Ovary (tissue), 9 donors: ENCODE measurements around the gene NEURL2. TPM values are rescaled to one million over a fixed set of nuclear protein-coding genes. Genes with fewer than 3 reads are reported as not detected.
A peak's percentile ranks its signal among the peaks of the same experiment; 100 is the strongest.

Source experiments
- DNase-seq, 5 donors: peaks; one replicate each; pipeline ENCODE4 v3.0.0-alpha.2; 2019 to 2020
- H3K27ac ChIP-seq, 2 donors: fragments of 200-600 bp; one replicate each; pipeline versions ENCODE4 v1.5.1 to v1.8.0; 2019 to 2022
- H3K27me3 ChIP-seq: fragments of 200-600 bp; one replicate; pipeline ENCODE4 v1.8.0; 2022
- H3K36me3 ChIP-seq: fragments of 200-600 bp; sonication (generic); one replicate; pipeline ENCODE4 v1.5.1; 2019
- H3K4me1 ChIP-seq: one replicate; pipeline ENCODE4 v1.8.1; 2013; ENCODE audit warnings: mild to moderate bottlenecking, moderate library complexity; ENCODE audit not compliant: insufficient read depth
- H3K4me3 ChIP-seq: fragments of 200-600 bp; sonication (generic); one replicate; pipeline ENCODE4 v1.5.1; 2017
- H3K9me3 ChIP-seq, 2 donors: fragments of 200-600 bp in 1 of 2; sonication (generic) in 1 of 2; one replicate each; pipeline versions ENCODE4 v1.5.1 to v1.8.1; 2013 to 2019; ENCODE audit warnings: mild to moderate bottlenecking in 1 of 2, moderate library complexity in 1 of 2
- EP300 ChIP-seq: sonication (generic); formaldehyde crosslinking; IDR thresholded peaks from one replicate; pipeline ENCODE4 v1.6.1; 2017; ENCODE audit warnings: antibody characterized with exemption
- POLR2A ChIP-seq: fragments of 450-650 bp; IDR thresholded peaks from one replicate; pipeline ENCODE4 v1.6.1; 2017; ENCODE audit warnings: antibody characterized with exemption, mild to moderate bottlenecking, moderate library complexity
- WGBS, 3 donors: extraction: QIAGEN DNeasy Blood & Tissue Kit in 1 of 3; methylation state at CpG; one replicate each; pipeline versions ENCODE4 v1.1.5 to v1.1.7; 2013 to 2017; 5-methylcytosine and 5-hydroxymethylcytosine counted together
- intact Hi-C, 4 donors: fragments of 100-400 bp; cut with DNase I; formaldehyde crosslinking; loops; one replicate each; pipeline versions ENCODE4 v1.11.0 to v1.15.1; 2022 to 2023
- polyA plus RNA-seq, 2 donors: library from polyadenylated mRNA; stranded (reverse); fragments of 200-250 nt in 1 of 2; fragments of 350-450 nt in 1 of 2; fragmentation: Illumina TruSeq in 1 of 2; extraction: RNeasy Lipid Tissue Mini Kit (QIAGEN cat#74804) in 1 of 2; gene quantifications; one replicate each; pipeline ENCODE4 v1.2.3, GENCODE V29; 2013 to 2014
- total RNA-seq, 7 donors: library from RNA; depleted of rRNA in 2 of 7; stranded (reverse); fragments of >200 nt in 2 of 7; fragmentation: NEBNext Ultra II Directional in 3 of 7; extraction: Animal tissue kit (Norgen Biotek cat#: 25700) in 3 of 7; gene quantifications; one replicate each; pipeline versions ENCODE4 v1.1.0 to v1.2.4, GENCODE V29; 2016 to 2023
- TF ChIP-seq, protein P1 (sequence below), 3 donors: fragments of 450-650 bp in 2 of 3; fragments of 200-600 bp in 1 of 3; IDR thresholded peaks; one replicate each; pipeline versions ENCODE4 v1.5.1 to v1.8.0; 2016 to 2022; ENCODE audit warnings: antibody characterized with exemption in 3 of 3, mild to moderate bottlenecking in 1 of 3
- donor health status: DM: no; HTN: no; CAD: no; lungs with moderate emphysema.
- donor health status: DM: no; HTN: no; CAD: no.
- donor health status: Bipolar disorder and iron deficiency.
- donor health status: DM: yes; HTN: yes; CAD: no.
- donor health status: DM: no; HTN: no; CAD: no.
- donor health status: DM: yes; HTN: yes; CAD: no.

NEURL2 gene
- total and polyA plus RNA-seq, 9 donors, result 1.5 to 28.7 (median 12.3) TPM

DNA sequence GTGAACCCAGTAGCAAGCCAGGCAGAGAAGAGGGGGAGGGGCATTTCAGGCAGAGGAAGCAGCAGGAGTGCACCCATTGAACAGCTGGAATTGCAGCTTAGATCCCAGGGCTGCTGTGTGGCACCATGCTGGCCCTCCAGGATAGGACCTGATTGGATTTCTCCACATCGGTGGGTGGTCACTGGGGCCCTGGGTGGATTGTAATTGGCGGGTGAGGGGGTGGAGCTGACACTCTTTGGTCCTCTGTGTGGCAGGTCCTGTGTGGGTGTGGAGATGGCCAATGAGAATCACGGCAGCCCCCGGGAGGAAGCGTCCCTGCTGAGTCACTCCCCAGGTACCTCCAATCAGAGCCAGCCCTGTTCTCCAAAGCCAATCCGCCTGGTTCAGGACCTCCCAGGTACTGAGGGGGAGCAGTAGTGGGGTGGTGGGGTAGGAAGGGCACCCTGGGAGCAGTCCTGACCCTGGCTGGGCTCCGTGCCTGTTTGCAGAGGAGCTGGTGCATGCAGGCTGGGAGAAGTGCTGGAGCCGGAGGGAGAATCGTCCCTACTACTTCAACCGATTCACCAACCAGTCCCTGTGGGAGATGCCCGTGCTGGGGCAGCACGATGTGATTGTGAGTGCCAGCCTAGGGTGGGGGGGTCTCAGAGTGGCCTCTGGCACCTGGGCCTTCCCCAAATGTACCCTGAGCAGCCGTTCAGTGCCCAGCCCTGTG lies 47.9 kb upstream of the NEURL2 start:
- Histone ChIP-seq H3K36me3 (no peaks in the 10 kb centered on the region), H3K9me3 (no peaks in the 10 kb centered on the region), H3K27ac (no peak overlapping the region), H3K4me1 (no peaks in the 10 kb centered on the region), H3K4me3 (no peak overlapping the region), H3K27me3 (no peaks in the 10 kb centered on the region)
- DNase-seq, result peak in 1 of 5 donors; percentile 35
- TF ChIP-seq, protein P1, sequence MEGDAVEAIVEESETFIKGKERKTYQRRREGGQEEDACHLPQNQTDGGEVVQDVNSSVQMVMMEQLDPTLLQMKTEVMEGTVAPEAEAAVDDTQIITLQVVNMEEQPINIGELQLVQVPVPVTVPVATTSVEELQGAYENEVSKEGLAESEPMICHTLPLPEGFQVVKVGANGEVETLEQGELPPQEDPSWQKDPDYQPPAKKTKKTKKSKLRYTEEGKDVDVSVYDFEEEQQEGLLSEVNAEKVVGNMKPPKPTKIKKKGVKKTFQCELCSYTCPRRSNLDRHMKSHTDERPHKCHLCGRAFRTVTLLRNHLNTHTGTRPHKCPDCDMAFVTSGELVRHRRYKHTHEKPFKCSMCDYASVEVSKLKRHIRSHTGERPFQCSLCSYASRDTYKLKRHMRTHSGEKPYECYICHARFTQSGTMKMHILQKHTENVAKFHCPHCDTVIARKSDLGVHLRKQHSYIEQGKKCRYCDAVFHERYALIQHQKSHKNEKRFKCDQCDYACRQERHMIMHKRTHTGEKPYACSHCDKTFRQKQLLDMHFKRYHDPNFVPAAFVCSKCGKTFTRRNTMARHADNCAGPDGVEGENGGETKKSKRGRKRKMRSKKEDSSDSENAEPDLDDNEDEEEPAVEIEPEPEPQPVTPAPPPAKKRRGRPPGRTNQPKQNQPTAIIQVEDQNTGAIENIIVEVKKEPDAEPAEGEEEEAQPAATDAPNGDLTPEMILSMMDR (IDR thresholded peaks at IDR 0.05), result no peak
- no peak for TF ChIP-seq POLR2A
- no peak for TF ChIP-seq EP300
- WGBS, 3 donors, result 84 to 86% (median 84%) methylated on average over 13 of the region's 13 CpGs
- intact Hi-C loops, result no loop called here

DNA sequence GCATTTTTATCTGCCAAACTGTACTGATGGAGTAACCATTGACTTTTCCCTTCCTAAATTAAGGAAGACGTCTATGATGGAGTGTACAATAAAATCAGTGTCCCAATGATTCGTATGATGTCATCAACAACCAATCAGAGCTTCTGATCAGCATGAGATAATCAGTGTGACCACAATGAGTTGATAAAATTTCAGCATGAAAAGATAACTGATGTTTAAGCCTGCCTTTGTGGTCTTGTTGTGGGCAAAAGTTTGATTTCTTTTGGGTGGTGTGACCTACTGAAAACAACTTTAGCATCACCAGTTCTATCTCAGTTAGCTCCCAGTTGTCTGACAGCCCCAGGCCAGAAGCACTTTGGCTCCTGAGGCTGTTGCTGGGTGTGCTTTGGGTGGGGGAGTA lies 46.8 kb upstream of the NEURL2 start:
- intact Hi-C loops, result no loop called here
- no peaks in the 10 kb centered on the region for H3K36me3 ChIP-seq
- no peaks in the 10 kb centered on the region for H3K9me3 ChIP-seq
- TF ChIP-seq EP300 (no peak), POLR2A (no peak)
- TF ChIP-seq, protein P1 (IDR thresholded peaks at IDR 0.05), result no peak
- H3K27ac ChIP-seq, result no peak overlapping the region
- no peak overlapping the region for H3K4me3 ChIP-seq
- no peaks in the 10 kb centered on the region for H3K27me3 ChIP-seq
- 74 to 81% (median 78%) methylated on average over 2 of the region's 2 CpGs for WGBS, 3 donors
- no peak for DNase-seq
- peaks cover 2% of the 10 kb centered on the region for H3K4me1 ChIP-seq

DNA sequence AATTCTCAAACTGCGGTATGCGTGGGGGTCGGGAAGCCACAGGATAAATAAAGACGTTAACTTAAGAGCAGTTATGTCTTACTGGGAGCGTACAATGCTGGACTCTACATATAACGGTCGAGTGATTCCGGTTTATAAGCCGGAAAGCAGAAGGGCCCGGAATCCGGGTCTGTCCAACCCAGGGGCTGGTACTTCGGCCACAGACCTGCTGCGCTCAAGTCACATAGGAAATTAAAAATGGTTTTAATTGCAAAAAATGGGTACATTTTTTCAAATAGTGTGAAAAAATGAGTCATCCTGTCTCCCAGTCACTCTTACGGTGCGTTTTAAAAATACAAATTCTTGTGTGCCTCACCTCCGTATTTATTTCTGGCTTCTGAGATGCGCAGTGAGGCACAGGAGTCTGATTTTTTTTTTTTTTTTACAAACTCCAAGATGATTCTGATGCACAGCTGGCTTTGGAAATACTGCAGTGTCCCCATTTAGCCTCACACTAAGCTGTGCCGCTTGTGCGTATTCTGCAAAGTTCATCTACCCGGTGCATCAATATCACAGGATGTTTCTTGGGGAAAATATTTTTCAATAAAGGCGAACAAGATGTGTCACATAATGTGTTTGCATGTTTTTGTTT lies 44.5 kb upstream of the NEURL2 start:
- Histone ChIP-seq H3K4me3 (peak overlapping the region; percentile 67), H3K4me1 (peaks cover 2% of the 10 kb centered on the region), H3K27ac (peak overlapping the region; percentile 54 to 77), H3K36me3 (no peaks in the 10 kb centered on the region), H3K27me3 (no peaks in the 10 kb centered on the region), H3K9me3 (no peaks in the 10 kb centered on the region)
- no peak for DNase-seq
- TF ChIP-seq EP300 (no peak), POLR2A (peak; percentile 59)
- TF ChIP-seq, protein P1 (IDR thresholded peaks at IDR 0.05), result peak in 1 of 3 donors; percentile 16
- intact Hi-C loops, result loop anchor here in 2 of 4 donors (2.0 kb wide), 2 partner anchors 35 to 45 kb away; partner anchors contain the start of genes CTSA (in 1 of the 2) and NEURL2 (in 1 of the 2)
- WGBS, 3 donors, result 1 to 2% (median 2%) methylated on average over 21 of the region's 21 CpGs

DNA sequence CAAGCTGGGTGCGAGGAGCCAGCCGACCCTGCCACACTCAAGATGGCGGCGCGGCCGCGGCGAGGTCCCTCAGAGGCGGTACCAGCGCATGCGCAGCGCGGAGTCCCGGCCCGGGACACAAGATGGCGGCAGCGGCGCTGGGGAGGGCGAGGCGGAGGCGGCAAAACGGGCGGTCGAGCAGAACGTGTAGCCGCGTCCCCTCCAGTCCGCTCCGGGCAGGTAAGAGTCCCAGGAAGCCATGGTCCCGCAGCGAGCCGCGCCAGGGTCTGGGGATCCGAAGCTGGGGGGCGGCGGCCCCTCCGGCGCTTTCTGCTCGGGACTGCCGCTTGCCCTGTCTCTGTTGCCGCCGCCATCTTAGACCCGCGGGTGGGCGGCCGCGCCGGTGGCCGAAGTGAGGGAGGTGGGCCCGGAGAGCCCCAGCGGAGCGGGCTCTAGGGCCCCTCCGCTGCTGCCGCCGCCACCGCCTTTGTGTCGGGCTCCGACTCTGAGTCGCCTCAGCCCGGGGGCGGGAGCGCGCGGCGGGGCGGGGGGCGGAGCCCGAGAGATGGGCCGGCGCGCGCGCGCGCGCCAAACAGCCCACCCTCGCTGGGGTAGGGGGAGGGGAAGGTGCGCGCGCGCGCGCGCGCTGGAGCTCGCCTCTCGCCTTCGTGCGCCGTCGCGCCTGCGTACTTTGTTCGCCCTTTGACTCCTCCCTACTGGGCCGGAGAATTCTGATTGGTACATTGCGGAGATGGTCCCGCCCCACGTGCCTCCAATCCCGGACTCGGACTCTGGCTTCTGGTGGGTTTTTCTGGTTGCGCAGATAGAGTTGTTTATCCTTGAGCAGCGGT lies 43.8 kb upstream of the NEURL2 start, which contains the start of gene PCIF1:
PCIF1 (plus strand) TSS at position 98 of the 830 bp plus-strand sequence. CDS start 4,317 bp downstream, outside the sequence.
- WGBS, 3 donors, result 0 to 1% (median 0%) methylated on average over 49 to 102 of the region's 102 CpGs
- TF ChIP-seq EP300, result no peak
- TF ChIP-seq, protein P1 (IDR thresholded peaks at IDR 0.05), result peak in 2 of 3 donors; percentile 50 to 55
- peak; percentile 97 for TF ChIP-seq POLR2A
- DNase-seq, result peak; percentile 99 to 100 (median 99)
- intact Hi-C loops, result loop anchor here in 2 of 4 donors (1.0 to 5.0 kb wide), 4 partner anchors 36 to 98 kb away; partner anchors contain the start of genes CTSA (in 2 of the 2) and NEURL2 (in 2 of the 2)
- Histone ChIP-seq H3K4me1 (peaks cover 2% of the 10 kb centered on the region), H3K36me3 (no peaks in the 10 kb centered on the region), H3K4me3 (peak within 1 kb of the TSS; percentile 67), H3K9me3 (no peaks in the 10 kb centered on the region), H3K27ac (peak within 1 kb of the TSS; percentile 99 to 100), H3K27me3 (no peaks in the 10 kb centered on the region)
